ENCODE data around the gene MVP.
"Not testable (repeated sequence)": the region's sequence is repeated elsewhere in the genome, so short reads cannot be mapped to it uniquely, and the experiment has no call there.

Gene MVP

DNA sequence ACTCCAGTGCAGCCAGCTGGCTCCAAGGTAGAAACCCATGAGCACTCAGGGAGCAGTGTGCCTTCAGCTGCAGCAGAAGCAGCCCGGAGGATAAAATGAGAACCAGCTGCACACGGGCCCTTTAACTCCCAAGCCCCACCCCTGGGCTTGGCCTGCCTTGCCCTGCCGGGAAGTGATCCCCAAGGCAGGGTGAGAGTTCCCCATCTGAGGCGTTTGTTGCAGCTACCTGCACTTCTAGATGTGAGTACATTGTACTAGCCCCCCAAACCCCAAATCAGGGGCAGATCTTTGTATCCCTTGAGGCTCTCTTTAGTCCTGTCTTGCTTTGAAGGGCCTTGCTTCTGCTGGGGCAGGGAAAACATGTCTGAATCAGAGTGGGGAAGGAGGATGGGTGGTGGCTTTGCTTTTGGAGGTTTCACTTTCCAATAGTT lies at the start of gene MVP:
TSS of gene MVP (plus strand) at position 192 of the 431 bp plus-strand sequence. CDS start 10,088 bp downstream, outside the sequence.
- peak within 1 kb of the TSS; percentile 74 for H3K4me3 ChIP-seq
- peak; percentile 47; the same call in 1 of the 2 replicates for TF ChIP-seq POLR2AphosphoS5 (IDR thresholded peaks at IDR 0.05; ENCODE audit: borderline replicate concordance, low read depth, low read length)
- TF ChIP-seq EZH2 (IDR thresholded peaks at IDR 0.05): no peak
- H3K36me3 ChIP-seq (ENCODE audit: insufficient read depth, low read length): peaks cover 28% of the 10 kb centered on the region
- no peak for DNase-seq (ENCODE audit: low read depth, low spot score)
- peak within 1 kb of the TSS; percentile 55 for H3K9ac ChIP-seq (ENCODE audit: insufficient read length)
- H3K27ac ChIP-seq: peak within 1 kb of the TSS; percentile 19
- no peaks in the 10 kb centered on the region for H3K9me3 ChIP-seq (ENCODE audit: low read depth, low read length)

DNA sequence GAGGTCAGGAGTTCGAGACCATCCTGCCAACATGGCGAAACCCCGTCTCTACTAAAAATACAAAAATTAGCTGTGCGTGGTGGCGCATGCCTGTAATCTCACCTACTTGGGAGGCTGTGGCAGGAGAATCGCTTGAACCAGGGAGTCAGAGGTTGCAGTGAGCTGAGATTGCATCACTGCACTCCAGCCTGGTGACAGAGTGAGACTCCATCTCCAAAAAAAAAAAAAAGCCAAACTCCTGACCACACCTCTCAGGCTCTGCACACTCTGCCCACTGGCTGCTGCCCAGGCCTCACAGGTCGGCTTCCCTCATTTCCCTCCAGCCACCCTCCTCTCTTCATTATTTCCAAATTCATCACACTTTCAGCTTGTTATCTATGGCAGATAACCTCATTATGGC lies 47.9 kb upstream of the MVP start:
- not testable (repeated sequence) for H3K36me3 ChIP-seq (ENCODE audit: insufficient read depth, low read length); H3K4me3 ChIP-seq; H3K9me3 ChIP-seq (ENCODE audit: low read depth, low read length); H3K27ac ChIP-seq; H3K9ac ChIP-seq (ENCODE audit: insufficient read length); DNase-seq (ENCODE audit: low read depth, low spot score)

DNA sequence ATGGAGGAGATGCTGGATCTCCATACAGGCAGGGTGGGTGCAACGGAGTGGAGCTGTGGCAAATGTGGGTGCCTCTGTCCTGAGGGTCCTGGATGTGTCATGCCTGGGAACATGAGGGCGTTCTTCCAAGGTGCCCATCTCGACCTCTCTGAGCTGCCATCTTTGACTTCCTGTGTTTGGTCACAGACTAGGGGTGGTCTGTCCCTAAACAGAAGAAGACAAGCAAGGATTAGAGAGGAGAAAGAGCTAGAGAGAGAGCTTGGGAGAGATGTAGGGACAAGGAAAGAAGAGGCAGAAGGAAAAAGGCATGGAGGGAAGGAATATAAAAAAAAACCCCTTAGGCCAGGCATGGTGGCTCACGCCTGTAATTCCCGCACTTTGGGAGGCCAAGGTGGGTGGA lies 45.5 kb upstream of the MVP start:
- no peak overlapping the region for H3K4me3 ChIP-seq
- no peak for TF ChIP-seq POLR2AphosphoS5 (IDR thresholded peaks at IDR 0.05; ENCODE audit: borderline replicate concordance, low read depth, low read length)
- no peak for TF ChIP-seq EZH2 (IDR thresholded peaks at IDR 0.05)
- no peak for TF ChIP-seq FOXP2 (optimal IDR thresholded peaks at IDR 0.05; ENCODE audit: control extremely low read depth, extremely low read length, insufficient read depth)
- H3K36me3 ChIP-seq (ENCODE audit: insufficient read depth, low read length): no peaks in the 10 kb centered on the region
- H3K9ac ChIP-seq (ENCODE audit: insufficient read length): no peak overlapping the region
- no peak overlapping the region for H3K27ac ChIP-seq
- no peaks in the 10 kb centered on the region for H3K9me3 ChIP-seq (ENCODE audit: low read depth, low read length)
- DNase-seq (ENCODE audit: low read depth, low spot score): no peak

DNA sequence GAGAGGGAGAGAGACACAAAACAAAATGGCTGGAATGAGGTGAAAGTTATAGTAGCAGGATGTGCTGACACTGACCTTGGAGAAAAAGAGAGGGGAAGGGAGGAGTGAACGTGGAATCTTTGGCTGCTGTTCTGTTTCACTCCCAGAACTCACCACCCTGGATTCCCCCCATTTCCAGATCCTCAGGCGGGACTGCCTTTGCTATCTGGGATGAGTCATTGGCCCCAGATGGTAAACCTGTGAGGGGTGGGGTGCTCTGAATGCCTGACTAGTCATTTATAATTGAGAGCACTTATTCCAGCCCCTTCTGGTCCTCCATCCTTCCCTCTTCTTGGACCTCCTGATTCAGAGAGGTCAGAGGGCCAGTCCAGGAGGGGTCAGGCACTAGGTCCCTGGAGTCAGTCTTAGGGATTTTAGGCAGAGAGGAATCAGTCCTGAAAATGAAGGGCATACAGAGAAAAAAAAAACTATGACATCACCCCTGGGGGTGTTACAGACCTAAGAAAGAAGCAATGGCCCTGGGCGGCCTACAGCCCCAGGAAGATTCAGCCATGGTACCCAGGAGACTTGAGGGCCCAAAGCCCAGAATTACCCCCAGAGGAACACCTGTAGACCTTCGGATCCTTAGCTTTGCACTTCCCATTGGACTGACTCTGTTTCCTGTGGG lies 44.4 kb upstream of the MVP start:
- no peak for DNase-seq (ENCODE audit: low read depth, low spot score)
- H3K4me3 ChIP-seq: no peak overlapping the region
- H3K36me3 ChIP-seq (ENCODE audit: insufficient read depth, low read length): no peaks in the 10 kb centered on the region
- H3K9ac ChIP-seq (ENCODE audit: insufficient read length): no peak overlapping the region
- no peaks in the 10 kb centered on the region for H3K9me3 ChIP-seq (ENCODE audit: low read depth, low read length)
- TF ChIP-seq POLR2AphosphoS5 (IDR thresholded peaks at IDR 0.05; ENCODE audit: borderline replicate concordance, low read depth, low read length): no peak
- no peak for TF ChIP-seq FOXP2 (optimal IDR thresholded peaks at IDR 0.05; ENCODE audit: control extremely low read depth, extremely low read length, insufficient read depth)
- no peak for TF ChIP-seq EZH2 (IDR thresholded peaks at IDR 0.05)
- H3K27ac ChIP-seq: no peak overlapping the region

DNA sequence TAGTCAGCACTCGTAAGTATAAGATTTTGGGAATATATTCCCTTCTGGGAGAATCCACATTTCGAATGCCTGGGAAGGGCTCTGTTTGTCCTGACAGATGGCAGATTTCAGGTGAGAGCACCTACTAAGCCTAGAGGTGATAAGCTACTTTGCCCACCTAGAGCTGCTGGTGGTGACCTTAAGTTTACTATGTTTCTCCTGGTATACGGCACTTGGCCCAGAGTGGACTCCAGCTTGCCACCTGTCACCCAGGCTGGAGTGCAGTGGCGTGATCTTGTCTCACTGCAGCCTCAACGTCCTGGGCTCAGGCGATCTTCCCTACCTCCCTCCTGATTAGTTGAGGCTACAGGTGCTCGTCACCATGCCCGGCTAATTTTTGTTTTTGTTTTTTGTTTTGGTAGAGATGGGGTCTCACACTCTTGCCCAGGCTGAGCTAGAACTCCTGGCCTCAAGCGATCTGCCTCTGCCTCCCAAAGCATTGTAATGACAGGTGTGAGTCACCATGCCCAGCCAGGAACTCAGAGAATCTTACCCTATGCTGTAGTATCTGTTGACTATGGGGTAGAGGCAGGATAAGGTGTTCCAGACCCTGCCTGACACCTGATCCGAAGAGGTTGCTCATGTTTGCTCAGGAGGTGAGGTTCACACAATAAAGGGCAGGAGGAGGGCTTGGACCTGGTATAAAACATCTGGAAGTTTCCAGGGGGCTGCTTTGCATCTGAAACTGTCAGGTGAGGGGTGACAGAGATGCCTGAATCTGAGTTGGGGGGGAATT lies 42.5 kb upstream of the MVP start, which contains the start of gene ZG16:
TSS of gene ZG16 (plus strand) at position 681 of the 775 bp plus-strand sequence. CDS start 1,011 bp downstream, outside the sequence.
- Histone ChIP-seq H3K4me3 (no peak within 1 kb of the TSS), H3K36me3 (ENCODE audit: insufficient read depth, low read length) (no peaks in the 10 kb centered on the region), H3K27ac (no peak within 1 kb of the TSS), H3K9me3 (ENCODE audit: low read depth, low read length) (no peaks in the 10 kb centered on the region), H3K9ac (ENCODE audit: insufficient read length) (no peak within 1 kb of the TSS)
- TF ChIP-seq POLR2AphosphoS5 (IDR thresholded peaks at IDR 0.05; ENCODE audit: borderline replicate concordance, low read depth, low read length) (no peak), FOXP2 (optimal IDR thresholded peaks at IDR 0.05; ENCODE audit: control extremely low read depth, extremely low read length, insufficient read depth) (no peak), EZH2 (IDR thresholded peaks at IDR 0.05) (no peak)
- no peak for DNase-seq (ENCODE audit: low read depth, low spot score)

DNA sequence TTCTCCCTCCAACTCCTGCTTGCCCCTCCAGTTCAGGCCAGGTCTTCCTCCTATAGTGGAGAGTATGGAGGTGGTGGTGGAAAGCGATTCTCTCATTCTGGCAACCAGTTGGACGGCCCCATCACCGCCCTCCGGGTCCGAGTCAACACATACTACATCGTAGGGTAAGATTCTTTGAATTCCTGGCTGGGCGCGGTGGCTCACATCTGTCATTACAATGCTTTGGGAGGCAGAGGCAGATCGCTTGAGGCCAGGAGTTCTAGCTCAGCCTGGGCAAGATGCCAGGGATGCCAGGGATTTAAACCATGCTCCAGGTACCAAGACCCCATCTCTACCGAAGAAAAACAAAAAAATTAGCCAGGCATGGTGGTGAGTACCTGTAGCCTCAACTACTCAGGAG lies 40.8 kb upstream of the MVP start:
- TF ChIP-seq FOXP2 (optimal IDR thresholded peaks at IDR 0.05; ENCODE audit: control extremely low read depth, extremely low read length, insufficient read depth): no peak
- no peak for TF ChIP-seq POLR2AphosphoS5 (IDR thresholded peaks at IDR 0.05; ENCODE audit: borderline replicate concordance, low read depth, low read length)
- no peak for TF ChIP-seq EZH2 (IDR thresholded peaks at IDR 0.05)
- Histone ChIP-seq H3K9ac (ENCODE audit: insufficient read length) (no peak overlapping the region), H3K9me3 (ENCODE audit: low read depth, low read length) (no peaks in the 10 kb centered on the region), H3K36me3 (ENCODE audit: insufficient read depth, low read length) (no peaks in the 10 kb centered on the region), H3K27ac (no peak overlapping the region), H3K4me3 (no peak overlapping the region)
- no peak for DNase-seq (ENCODE audit: low read depth, low spot score)

DNA sequence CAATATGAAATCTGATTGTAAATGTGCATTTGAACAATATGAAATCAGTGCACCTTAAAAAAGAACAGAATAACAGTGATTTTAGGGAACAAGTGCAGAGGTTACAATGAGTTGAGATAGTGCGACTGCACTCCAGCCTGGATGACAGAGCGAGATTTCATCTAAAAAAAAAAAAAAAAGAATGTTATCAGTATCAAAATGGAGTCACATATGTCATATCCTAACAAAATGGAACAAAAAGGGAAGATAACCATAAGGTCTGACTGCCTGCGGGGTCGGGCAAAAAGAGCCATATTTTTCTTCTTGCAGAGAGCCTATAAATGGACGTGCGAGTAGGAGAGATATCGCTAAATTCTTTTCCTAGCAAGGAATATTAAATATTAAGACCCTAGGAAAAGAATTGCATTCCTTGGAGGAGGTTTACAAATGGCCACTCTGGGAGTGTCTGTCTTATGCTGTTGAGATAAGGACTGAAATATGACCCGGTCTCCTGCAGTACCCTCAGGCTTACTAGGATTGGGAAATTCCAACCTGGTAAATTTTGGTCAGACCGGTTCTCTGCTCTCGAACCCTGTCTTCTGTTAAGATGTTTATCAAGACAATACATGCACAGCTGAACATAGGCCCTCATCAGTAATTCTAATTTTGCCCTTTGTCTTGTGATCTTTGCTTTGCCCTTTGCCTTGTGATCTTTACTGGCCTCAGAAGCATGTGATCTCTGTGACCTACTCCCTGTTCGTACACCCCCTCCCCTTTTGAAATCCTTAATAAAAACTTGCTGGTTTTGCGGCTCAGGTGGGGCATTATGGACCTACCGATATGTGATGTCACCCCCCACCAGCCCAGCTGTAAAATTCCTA lies 36.9 kb upstream of the MVP start:
- H3K27ac ChIP-seq; H3K4me3 ChIP-seq; H3K9ac ChIP-seq (ENCODE audit: insufficient read length); H3K9me3 ChIP-seq (ENCODE audit: low read depth, low read length); DNase-seq (ENCODE audit: low read depth, low spot score); H3K36me3 ChIP-seq (ENCODE audit: insufficient read depth, low read length): not testable (repeated sequence)

DNA sequence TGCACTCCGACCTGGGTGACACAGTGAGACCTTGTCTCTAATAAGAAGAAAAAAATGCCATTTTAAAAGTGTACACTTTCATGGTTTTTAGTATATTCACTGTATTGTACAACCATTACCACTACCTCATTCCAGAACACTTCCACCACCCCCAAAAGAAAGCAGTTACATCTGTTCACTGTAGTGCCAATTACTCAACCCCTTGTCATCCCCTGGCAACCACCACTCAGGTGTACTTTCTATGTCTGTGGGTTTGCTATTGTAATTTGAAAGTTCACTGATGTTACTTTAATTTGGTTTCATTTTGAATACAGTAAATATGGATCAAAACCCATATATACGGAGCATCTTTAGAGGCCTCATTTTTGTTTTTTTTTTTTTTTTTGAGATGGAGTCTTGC lies 36.1 kb upstream of the MVP start:
- no peaks in the 10 kb centered on the region for H3K36me3 ChIP-seq (ENCODE audit: insufficient read depth, low read length)
- H3K9me3 ChIP-seq (ENCODE audit: low read depth, low read length): no peaks in the 10 kb centered on the region
- no peak overlapping the region for H3K9ac ChIP-seq (ENCODE audit: insufficient read length)
- DNase-seq (ENCODE audit: low read depth, low spot score): no peak
- TF ChIP-seq POLR2AphosphoS5 (IDR thresholded peaks at IDR 0.05; ENCODE audit: borderline replicate concordance, low read depth, low read length): no peak
- no peak for TF ChIP-seq FOXP2 (optimal IDR thresholded peaks at IDR 0.05; ENCODE audit: control extremely low read depth, extremely low read length, insufficient read depth)
- no peak for TF ChIP-seq EZH2 (IDR thresholded peaks at IDR 0.05)
- no peak overlapping the region for H3K4me3 ChIP-seq
- H3K27ac ChIP-seq: no peak overlapping the region

Data from SK-N-MC (cell line).